Mesothelial cell of epicardium (in vitro differentiated cells): ENCODE measurements around the gene KCNT2. TPM values are rescaled to one million over a fixed set of nuclear protein-coding genes. Genes with fewer than 3 reads are reported as not detected.

Source experiments
- DNase-seq, 2 experiments: peaks; one replicate each; pipeline ENCODE4 v3.0.0; 2021; ENCODE audit warnings: low spot score in 2 of 2; ENCODE audit not compliant: unreplicated experiment in 2 of 2
- H3K27ac Mint-ChIP-seq: 2 replicates; pipeline ENCODE4 v1.8.0; 2021; ENCODE audit warnings: mixed read lengths
- H3K27me3 Mint-ChIP-seq: 2 replicates; pipeline ENCODE4 v1.8.0; 2021; ENCODE audit warnings: low read depth, mixed read lengths
- H3K36me3 Mint-ChIP-seq: 2 replicates; pipeline ENCODE4 v1.8.0; 2021; ENCODE audit warnings: mixed read lengths
- H3K4me1 Mint-ChIP-seq: 2 replicates; pipeline ENCODE4 v1.8.0; 2021; ENCODE audit warnings: mixed read lengths
- H3K4me3 Mint-ChIP-seq: 2 replicates; pipeline ENCODE4 v1.8.0; 2021; ENCODE audit warnings: mild to moderate bottlenecking, moderate library complexity, mixed read lengths
- H3K9me3 Mint-ChIP-seq: 2 replicates; pipeline ENCODE4 v1.8.0; 2021; ENCODE audit warnings: mixed read lengths
- total RNA-seq: library from RNA; stranded (reverse); gene quantifications from 3 replicates; pipeline ENCODE4 v1.2.1, GENCODE V29; 2021
- TF ChIP-seq, protein P1 (sequence below): fragments of 200-600 bp; sonication (generic); IDR thresholded peaks from one replicate; pipeline ENCODE4 v1.5.0; 2021; ENCODE audit warnings: antibody characterized with exemption; ENCODE audit not compliant: unreplicated experiment

The KCNT2 gene
- total RNA-seq, 1 donor from 2014 or later = 25.6 TPM

DNA sequence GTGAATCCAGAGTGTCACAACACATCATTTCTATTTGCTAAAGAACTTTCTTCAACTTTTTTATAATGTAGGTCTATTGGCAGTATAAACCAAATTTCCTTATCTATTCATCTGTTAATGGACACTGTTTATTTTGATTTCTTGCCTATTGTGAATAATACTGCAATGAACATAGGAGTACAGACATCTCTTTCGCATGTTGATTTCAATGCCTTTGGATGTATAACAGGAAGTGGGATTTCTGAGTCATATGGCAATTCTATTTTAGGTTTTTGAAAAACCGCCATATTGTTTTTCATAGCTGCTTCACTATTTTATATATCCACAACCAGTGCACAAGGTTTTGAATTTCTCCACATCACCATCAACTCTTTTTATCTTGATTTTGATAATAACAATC is 198.7 kb downstream of the KCNT2 start:
- TF ChIP-seq, protein P1, sequence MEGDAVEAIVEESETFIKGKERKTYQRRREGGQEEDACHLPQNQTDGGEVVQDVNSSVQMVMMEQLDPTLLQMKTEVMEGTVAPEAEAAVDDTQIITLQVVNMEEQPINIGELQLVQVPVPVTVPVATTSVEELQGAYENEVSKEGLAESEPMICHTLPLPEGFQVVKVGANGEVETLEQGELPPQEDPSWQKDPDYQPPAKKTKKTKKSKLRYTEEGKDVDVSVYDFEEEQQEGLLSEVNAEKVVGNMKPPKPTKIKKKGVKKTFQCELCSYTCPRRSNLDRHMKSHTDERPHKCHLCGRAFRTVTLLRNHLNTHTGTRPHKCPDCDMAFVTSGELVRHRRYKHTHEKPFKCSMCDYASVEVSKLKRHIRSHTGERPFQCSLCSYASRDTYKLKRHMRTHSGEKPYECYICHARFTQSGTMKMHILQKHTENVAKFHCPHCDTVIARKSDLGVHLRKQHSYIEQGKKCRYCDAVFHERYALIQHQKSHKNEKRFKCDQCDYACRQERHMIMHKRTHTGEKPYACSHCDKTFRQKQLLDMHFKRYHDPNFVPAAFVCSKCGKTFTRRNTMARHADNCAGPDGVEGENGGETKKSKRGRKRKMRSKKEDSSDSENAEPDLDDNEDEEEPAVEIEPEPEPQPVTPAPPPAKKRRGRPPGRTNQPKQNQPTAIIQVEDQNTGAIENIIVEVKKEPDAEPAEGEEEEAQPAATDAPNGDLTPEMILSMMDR = no peak
- Mint-ChIP-seq H3K27ac (no peak overlapping the region), H3K27me3 (no peaks in the 10 kb centered on the region), H3K9me3 (peaks cover 9% of the 10 kb centered on the region), H3K4me3 (no peak overlapping the region), H3K4me1 (peaks cover 30% of the 10 kb centered on the region), H3K36me3 (peaks cover 7% of the 10 kb centered on the region)
- no peak for DNase-seq

DNA sequence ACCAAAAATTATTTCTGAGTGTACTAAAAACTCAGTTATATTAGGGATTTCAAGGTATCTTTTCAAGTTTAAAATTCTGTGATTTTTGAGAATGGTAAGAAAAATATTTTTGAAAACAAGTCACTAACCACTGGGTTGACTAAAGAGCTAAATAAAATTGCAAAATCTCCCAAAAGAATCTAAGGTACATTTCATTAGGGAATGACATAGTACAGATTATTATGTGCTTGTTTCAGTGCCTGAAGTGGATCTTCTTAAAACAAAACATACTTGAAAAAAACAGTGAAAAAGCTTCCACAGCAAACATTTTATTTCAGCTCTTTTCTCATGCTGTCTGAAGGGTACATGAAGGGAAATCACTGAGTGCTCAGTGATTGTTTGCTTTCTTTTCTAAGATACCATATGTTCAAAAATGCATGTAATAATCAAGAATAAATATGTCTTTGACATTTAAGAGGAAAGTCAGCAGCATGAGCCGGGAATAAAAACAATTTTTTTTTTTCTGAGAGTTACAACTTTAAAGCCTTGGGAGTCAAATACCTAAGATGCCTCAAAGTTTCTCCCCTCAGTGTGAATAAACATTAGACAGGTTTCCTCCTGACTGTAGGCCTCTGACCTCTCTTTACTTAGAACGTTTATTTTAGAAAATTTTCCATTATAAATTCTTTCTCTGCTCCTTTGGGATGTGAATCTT is 200.7 kb downstream of the KCNT2 start:
- no peaks in the 10 kb centered on the region for H3K27me3 Mint-ChIP-seq
- no peak overlapping the region for H3K4me3 Mint-ChIP-seq

DNA sequence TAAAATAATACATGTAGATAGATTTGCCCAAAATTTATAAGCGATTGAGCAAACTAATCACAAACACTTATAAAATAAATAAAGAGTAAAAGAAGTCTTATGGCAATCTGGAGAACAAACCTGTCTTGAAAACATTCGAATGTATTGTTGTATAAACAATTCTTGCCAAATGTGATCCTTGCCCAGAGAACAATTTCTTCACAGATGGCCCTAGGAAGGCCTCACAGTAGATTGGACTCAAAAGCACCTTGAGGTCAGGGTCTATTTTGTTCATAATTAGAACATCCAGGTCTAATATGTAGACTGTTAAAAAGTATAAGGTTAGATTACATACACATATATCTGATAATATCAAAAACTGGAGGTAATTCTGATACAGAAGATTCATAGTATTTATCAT is 202.4 kb downstream of the KCNT2 start:
- H3K36me3 Mint-ChIP-seq = peaks cover 1% of the 10 kb centered on the region
- H3K27me3 Mint-ChIP-seq = no peaks in the 10 kb centered on the region
- peaks cover 37% of the 10 kb centered on the region for H3K4me1 Mint-ChIP-seq
- H3K9me3 Mint-ChIP-seq = no peaks in the 10 kb centered on the region
- no peak overlapping the region for H3K27ac Mint-ChIP-seq
- DNase-seq = no peak
- TF ChIP-seq, protein P1 = no peak
- H3K4me3 Mint-ChIP-seq = no peak overlapping the region

More for the DNA sequence above, 200.7 kb downstream of the KCNT2 start:
- Mint-ChIP-seq H3K36me3 (peaks cover 7% of the 10 kb centered on the region), H3K9me3 (peaks cover 9% of the 10 kb centered on the region), H3K27ac (peak overlapping the region; percentile 98), H3K4me1 (peaks cover 33% of the 10 kb centered on the region)
- DNase-seq = no peak
- TF ChIP-seq, protein P1 = no peak

DNA sequence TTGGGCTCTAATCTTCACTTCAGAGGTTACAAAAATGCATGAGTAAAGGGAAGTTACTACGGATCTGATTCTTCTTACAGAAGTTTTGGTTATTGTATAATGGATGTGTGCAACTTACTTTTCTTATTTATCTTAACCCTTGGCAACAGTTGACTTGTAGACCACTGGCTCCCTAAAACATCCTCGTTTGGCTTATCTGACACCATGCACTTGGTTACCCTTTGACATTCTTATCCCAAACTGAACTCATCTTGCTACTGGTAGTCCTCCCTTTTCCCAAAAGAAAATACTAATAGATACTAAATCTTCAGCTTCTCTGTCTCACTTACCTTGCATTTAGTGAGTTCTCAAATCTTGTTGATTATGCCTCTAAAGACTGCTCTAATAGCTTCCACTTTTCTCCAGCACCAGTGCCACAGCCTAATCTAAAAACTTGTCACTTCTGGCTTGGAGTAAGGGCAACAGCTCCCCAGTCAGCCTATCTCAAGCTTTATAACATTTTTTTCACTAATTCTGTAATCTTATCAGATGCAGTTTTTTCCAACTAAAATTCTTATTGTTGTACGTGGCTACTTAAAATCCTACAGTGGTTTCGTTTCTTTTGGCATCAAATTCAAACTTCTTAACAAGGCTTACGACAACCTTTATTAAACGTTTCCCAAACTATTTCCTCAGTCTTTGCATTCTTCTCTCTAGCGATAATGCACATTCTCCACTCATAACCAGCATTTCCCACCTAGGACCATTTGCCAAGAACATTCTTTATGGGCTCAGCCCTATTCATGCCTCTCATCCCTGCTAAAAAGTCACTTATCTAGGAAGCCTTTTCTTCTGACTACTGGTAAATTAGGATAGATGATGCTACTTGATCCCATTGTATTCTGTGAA is 204.2 kb downstream of the KCNT2 start:
- H3K4me3 Mint-ChIP-seq = no peak overlapping the region
- peaks cover 4% of the 10 kb centered on the region for H3K9me3 Mint-ChIP-seq
- peaks cover 2% of the 10 kb centered on the region for H3K36me3 Mint-ChIP-seq
- no peak for DNase-seq
- no peak overlapping the region for H3K27ac Mint-ChIP-seq
- no peaks in the 10 kb centered on the region for H3K27me3 Mint-ChIP-seq
- TF ChIP-seq, protein P1 = no peak
- H3K4me1 Mint-ChIP-seq = peaks cover 38% of the 10 kb centered on the region

DNA sequence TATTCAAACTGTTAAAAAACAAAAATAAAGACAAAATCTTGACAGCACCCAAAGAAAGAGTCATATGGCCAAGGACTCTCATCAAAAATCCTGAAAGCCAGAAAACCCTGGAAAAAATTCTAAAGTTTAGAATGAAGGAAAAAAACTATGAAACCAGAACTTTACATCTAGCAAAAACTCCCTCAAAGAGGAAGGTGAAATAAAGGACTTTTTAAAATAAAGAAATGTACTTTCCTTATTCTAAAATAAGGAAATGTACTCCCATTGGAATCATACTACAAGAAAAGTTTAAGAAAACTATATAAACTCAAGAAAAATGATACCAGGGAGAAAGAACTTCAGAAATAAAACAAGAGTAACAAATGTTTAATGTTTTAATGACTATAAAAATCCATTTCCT is 206.3 kb downstream of the KCNT2 start:
- H3K36me3 Mint-ChIP-seq = peaks cover 2% of the 10 kb centered on the region
- no peaks in the 10 kb centered on the region for H3K27me3 Mint-ChIP-seq
- no peak for DNase-seq
- no peak overlapping the region for H3K4me3 Mint-ChIP-seq
- no peak overlapping the region for H3K27ac Mint-ChIP-seq
- peaks cover 22% of the 10 kb centered on the region for H3K4me1 Mint-ChIP-seq
- peaks cover 4% of the 10 kb centered on the region for H3K9me3 Mint-ChIP-seq
- TF ChIP-seq, protein P1 = no peak
